ENCODE data around the gene DAZL. TPM values are rescaled to one million over a fixed set of nuclear protein-coding genes. Genes with fewer than 3 reads are reported as not detected.

DAZL gene
- total RNA-seq, result not detected in 3 replicates

- no peak within 1 kb of the TSS for H3K27ac Mint-ChIP-seq
- TF ChIP-seq, protein P1, sequence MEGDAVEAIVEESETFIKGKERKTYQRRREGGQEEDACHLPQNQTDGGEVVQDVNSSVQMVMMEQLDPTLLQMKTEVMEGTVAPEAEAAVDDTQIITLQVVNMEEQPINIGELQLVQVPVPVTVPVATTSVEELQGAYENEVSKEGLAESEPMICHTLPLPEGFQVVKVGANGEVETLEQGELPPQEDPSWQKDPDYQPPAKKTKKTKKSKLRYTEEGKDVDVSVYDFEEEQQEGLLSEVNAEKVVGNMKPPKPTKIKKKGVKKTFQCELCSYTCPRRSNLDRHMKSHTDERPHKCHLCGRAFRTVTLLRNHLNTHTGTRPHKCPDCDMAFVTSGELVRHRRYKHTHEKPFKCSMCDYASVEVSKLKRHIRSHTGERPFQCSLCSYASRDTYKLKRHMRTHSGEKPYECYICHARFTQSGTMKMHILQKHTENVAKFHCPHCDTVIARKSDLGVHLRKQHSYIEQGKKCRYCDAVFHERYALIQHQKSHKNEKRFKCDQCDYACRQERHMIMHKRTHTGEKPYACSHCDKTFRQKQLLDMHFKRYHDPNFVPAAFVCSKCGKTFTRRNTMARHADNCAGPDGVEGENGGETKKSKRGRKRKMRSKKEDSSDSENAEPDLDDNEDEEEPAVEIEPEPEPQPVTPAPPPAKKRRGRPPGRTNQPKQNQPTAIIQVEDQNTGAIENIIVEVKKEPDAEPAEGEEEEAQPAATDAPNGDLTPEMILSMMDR (IDR thresholded peaks at IDR 0.05; ENCODE audit: unreplicated experiment), result no peak
- peaks cover 18% of the 10 kb centered on the region for H3K27me3 Mint-ChIP-seq (ENCODE audit: low read depth)
- no peaks in the 10 kb centered on the region for H3K36me3 Mint-ChIP-seq
- no peak for DNase-seq (ENCODE audit: low spot score in 2 of 2, unreplicated experiment in 2 of 2)
- no peak within 1 kb of the TSS for H3K4me3 Mint-ChIP-seq
- no peaks in the 10 kb centered on the region for H3K4me1 Mint-ChIP-seq
- H3K9me3 Mint-ChIP-seq, result no peaks in the 10 kb centered on the region
These were observed at the start of gene DAZL for GRCh38 chr3:16604887-16605602. DAZL (minus strand) TSS chr3:16605423; CDS start chr3:16605205, 218 bp downstream.

DNA sequence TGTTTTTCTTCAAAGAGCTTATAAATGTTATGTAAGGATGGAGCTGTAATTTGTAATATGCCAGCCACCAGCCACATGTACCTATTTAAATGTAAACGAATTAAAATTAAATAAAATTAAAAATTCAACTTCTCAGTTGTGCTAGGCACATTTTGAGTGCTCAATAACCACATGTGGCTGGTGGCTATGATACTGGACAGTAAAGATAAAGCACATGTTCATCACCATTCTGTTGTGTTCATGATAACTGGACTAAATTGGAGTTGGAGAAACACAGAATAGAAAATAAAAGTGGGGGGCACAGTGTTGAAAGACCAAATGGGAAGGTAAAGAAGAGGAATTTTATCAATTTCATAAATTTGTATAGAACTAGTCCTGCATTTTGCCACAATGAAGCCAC lies 49.8 kb upstream of the DAZL start:
- Mint-ChIP-seq H3K4me1 (peaks cover 17% of the 10 kb centered on the region), H3K27ac (no peak overlapping the region), H3K9me3 (no peaks in the 10 kb centered on the region), H3K36me3 (no peaks in the 10 kb centered on the region), H3K27me3 (ENCODE audit: low read depth) (peaks cover 2% of the 10 kb centered on the region), H3K4me3 (no peak overlapping the region)
- DNase-seq (ENCODE audit: low spot score in 2 of 2, unreplicated experiment in 2 of 2), result no peak
- TF ChIP-seq, protein P1 (IDR thresholded peaks at IDR 0.05; ENCODE audit: unreplicated experiment), result no peak

- no peaks in the 10 kb centered on the region for H3K9me3 Mint-ChIP-seq
- DNase-seq (ENCODE audit: low spot score in 2 of 2, unreplicated experiment in 2 of 2), result no peak
- peaks cover 2% of the 10 kb centered on the region for H3K27me3 Mint-ChIP-seq (ENCODE audit: low read depth)
- TF ChIP-seq, protein P1 (IDR thresholded peaks at IDR 0.05; ENCODE audit: unreplicated experiment), result no peak
- peaks cover 8% of the 10 kb centered on the region for H3K4me1 Mint-ChIP-seq
- no peak overlapping the region for H3K4me3 Mint-ChIP-seq
- H3K36me3 Mint-ChIP-seq, result no peaks in the 10 kb centered on the region
- H3K27ac Mint-ChIP-seq, result no peak overlapping the region
These were observed 48.5 kb upstream of the DAZL start for GRCh38 chr3:16653712-16654111.

- Mint-ChIP-seq H3K9me3 (no peaks in the 10 kb centered on the region), H3K27me3 (ENCODE audit: low read depth) (peaks cover 2% of the 10 kb centered on the region), H3K27ac (no peak overlapping the region), H3K4me1 (no peaks in the 10 kb centered on the region), H3K4me3 (no peak overlapping the region), H3K36me3 (no peaks in the 10 kb centered on the region)
- DNase-seq (ENCODE audit: low spot score in 2 of 2, unreplicated experiment in 2 of 2), result no peak
- TF ChIP-seq, protein P1 (IDR thresholded peaks at IDR 0.05; ENCODE audit: unreplicated experiment), result no peak
These were observed 42.4 kb upstream of the DAZL start for GRCh38 chr3:16647668-16648067.

DNA sequence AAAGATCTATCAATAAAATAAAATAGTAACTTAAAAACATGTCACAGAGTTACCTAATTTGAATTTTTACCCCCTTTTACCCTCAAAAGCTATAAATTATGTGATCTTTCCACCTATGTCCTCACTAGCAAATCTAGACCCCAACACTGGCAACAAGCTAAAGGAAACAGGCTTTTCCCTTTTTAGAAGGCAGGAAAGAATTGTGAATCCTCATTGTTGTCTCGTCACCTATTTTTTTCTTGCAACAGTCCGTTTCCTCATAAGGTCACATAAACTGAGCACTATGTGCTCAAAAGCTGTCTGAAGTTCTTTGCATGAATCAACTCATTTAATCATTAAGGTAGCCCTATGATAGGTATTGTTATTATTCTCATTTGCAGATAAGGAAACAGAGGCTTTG lies 34.6 kb upstream of the DAZL start:
- H3K27ac Mint-ChIP-seq, result no peak overlapping the region
- TF ChIP-seq, protein P1 (IDR thresholded peaks at IDR 0.05; ENCODE audit: unreplicated experiment), result no peak
- DNase-seq (ENCODE audit: low spot score in 2 of 2, unreplicated experiment in 2 of 2), result no peak
- no peaks in the 10 kb centered on the region for H3K27me3 Mint-ChIP-seq (ENCODE audit: low read depth)
- no peaks in the 10 kb centered on the region for H3K4me1 Mint-ChIP-seq
- H3K36me3 Mint-ChIP-seq, result no peaks in the 10 kb centered on the region
- H3K4me3 Mint-ChIP-seq, result no peak overlapping the region
- no peaks in the 10 kb centered on the region for H3K9me3 Mint-ChIP-seq
